ENCODE results near the gene SHROOM3. TPM values are rescaled to one million over a fixed set of nuclear protein-coding genes. Genes with fewer than 3 reads are reported as not detected.

Gene SHROOM3
- total RNA-seq, 1 experiment from 2014 or later, result 27.6 TPM

DNA sequence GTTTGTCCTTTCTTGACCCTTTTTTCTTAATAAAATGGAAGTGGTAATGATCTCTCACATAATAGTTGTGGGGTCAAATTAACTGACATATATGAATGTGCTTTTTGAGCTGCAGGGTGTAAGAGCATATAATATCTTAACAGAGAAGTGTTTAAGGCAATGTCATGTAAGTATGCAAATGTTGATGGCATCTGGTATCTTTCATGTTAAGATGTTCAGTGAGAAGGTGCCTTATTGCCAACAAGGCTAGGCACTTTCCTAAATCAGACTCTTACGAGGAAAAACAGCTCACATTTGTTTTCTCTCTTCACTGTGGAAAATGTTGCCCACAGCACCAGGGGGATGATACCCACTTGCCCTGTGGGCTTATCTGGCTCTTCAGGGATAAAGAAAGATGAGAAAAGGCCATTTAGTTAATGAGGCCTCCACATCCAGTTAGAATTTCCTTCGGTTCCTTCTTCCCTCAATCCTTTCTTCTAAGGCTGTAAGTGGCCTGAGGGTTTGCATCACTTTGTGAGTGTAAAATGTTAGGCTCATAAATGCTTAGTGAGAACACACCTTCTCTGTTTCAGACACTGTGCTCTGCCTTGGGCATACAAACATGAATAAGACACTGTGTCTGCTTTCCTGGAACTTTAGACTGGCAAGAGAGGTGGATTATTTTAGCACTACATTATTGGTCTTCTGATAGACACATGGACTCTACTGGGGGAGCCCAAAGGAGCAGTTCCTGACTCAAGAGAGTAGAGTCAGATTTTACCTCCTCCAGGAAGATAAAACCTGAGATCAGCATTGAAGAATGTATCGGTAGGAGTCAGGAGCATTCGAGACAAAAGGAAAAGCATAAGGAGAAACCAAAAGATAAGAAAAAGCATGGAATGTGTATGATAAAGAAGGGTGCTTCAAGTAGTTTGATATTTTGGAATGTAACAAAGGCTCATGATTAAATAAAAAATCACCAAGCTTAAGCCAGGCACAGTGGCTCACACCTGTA is 327.4 kb downstream of the SHROOM3 start:
- Histone ChIP-seq H2AK5ac (ENCODE audit: insufficient read length, low read length) (no peak overlapping the region), H3K4ac (ENCODE audit: low read depth, low read length) (no peak overlapping the region), H3K18ac (ENCODE audit: insufficient read length, low read depth, low read length) (no peak overlapping the region), H3K56ac (ENCODE audit: insufficient read length, low read depth, low read length) (no peak overlapping the region), H3K14ac (ENCODE audit: insufficient read depth, low read length) (no peak overlapping the region), H3K27me3 (ENCODE audit: insufficient read depth, low read length) (no peaks in the 10 kb centered on the region), H3K4me2 (ENCODE audit: insufficient read depth, insufficient read length, low read length) (no peak overlapping the region), H3K4me1 (ENCODE audit: insufficient read depth, low read length) (0 out of 2 replicates have a peak, but pooled peaks cover 2% of the 10 kb centered on the region), H2AFZ (ENCODE audit: low read length) (no peak overlapping the region), H3K9me3 (ENCODE audit: control insufficient read depth, low read depth, low read length) (no peaks in the 10 kb centered on the region), H3K23me2 (ENCODE audit: insufficient read length, low read depth, low read length, poor library complexity, severe bottlenecking) (no peaks in the 10 kb centered on the region), H4K8ac (replicated peaks; ENCODE audit: insufficient read length, low read depth, low read length) (no peak overlapping the region), H2BK15ac (ENCODE audit: low read depth, low read length) (no peak overlapping the region), H3K79me2 (ENCODE audit: insufficient read depth, low read length) (no peaks in the 10 kb centered on the region), H2BK5ac (ENCODE audit: insufficient read length, low read length) (no peak overlapping the region), H4K5ac (ENCODE audit: insufficient read length, low read depth, low read length) (no peak overlapping the region), H2BK120ac (ENCODE audit: low read depth, low read length, poor library complexity, severe bottlenecking) (no peak overlapping the region), H4K91ac (ENCODE audit: insufficient read length, low read depth, low read length) (no peak overlapping the region), H3K79me1 (ENCODE audit: insufficient read depth, low read depth, low read length, poor library complexity, severe bottlenecking) (no peaks in the 10 kb centered on the region), H3T11ph (ENCODE audit: low read length) (no peak overlapping the region), H3K27ac (ENCODE audit: insufficient read length, low read depth, low read length) (no peak overlapping the region), H2BK12ac (ENCODE audit: insufficient read length, low read depth, low read length) (no peak overlapping the region), H3K9ac (ENCODE audit: extremely low read depth, insufficient read length, low read length) (no peak overlapping the region), H2BK20ac (ENCODE audit: low read depth, low read length, poor library complexity, severe bottlenecking) (no peak overlapping the region), H3K23ac (ENCODE audit: insufficient read length, low read depth, low read length) (no peak overlapping the region), H4K20me1 (ENCODE audit: control insufficient read depth, insufficient read depth, insufficient read length) (no peaks in the 10 kb centered on the region)
- no CpG with 5 or more reads among the region's 4 CpGs for WGBS (ENCODE audit: extremely low coverage, insufficient read length, low lambda C conversion rate)
- TF ChIP-seq, protein P1, sequence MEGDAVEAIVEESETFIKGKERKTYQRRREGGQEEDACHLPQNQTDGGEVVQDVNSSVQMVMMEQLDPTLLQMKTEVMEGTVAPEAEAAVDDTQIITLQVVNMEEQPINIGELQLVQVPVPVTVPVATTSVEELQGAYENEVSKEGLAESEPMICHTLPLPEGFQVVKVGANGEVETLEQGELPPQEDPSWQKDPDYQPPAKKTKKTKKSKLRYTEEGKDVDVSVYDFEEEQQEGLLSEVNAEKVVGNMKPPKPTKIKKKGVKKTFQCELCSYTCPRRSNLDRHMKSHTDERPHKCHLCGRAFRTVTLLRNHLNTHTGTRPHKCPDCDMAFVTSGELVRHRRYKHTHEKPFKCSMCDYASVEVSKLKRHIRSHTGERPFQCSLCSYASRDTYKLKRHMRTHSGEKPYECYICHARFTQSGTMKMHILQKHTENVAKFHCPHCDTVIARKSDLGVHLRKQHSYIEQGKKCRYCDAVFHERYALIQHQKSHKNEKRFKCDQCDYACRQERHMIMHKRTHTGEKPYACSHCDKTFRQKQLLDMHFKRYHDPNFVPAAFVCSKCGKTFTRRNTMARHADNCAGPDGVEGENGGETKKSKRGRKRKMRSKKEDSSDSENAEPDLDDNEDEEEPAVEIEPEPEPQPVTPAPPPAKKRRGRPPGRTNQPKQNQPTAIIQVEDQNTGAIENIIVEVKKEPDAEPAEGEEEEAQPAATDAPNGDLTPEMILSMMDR (conservative IDR thresholded peaks at IDR 0.05), result no peak
- DNase-seq, result no peak
- no peak overlapping the region for H3K4me3 Mint-ChIP-seq
- H3K4me1 Mint-ChIP-seq, result peaks cover 8 to 10% of the 10 kb centered on the region in 2 experiments
- H3K27ac Mint-ChIP-seq, result peak overlapping the region in 1 of 3 experiments; percentile 42; a peak in 2 of 7 replicates
- no peaks in the 10 kb centered on the region for H3K27me3 Mint-ChIP-seq (ENCODE audit: low read depth)
- H3K9me3 Mint-ChIP-seq, result no peaks in the 10 kb centered on the region
- peaks cover 24 to 60% (median 50%) of the 10 kb centered on the region in 3 experiments for H3K36me3 Mint-ChIP-seq (ENCODE audit: insufficient read depth in 1 of 3, low read depth in 3 of 3)
